Activated CD4-positive, alpha-beta T cell treated with anti-CD3 and anti-CD28 coated beads, Interleukin-2, amount 50 U/mL, for 1 hour (primary cell): ENCODE results near the gene FARS2.
"Not testable (repeated sequence)": the region's sequence is repeated elsewhere in the genome, so short reads cannot be mapped to it uniquely, and the experiment has no call there.

ENCODE experiments used
- DNase-seq: peaks from one replicate; pipeline ENCODE4 v3.0.0-alpha.2; 2020

Gene FARS2

DNA sequence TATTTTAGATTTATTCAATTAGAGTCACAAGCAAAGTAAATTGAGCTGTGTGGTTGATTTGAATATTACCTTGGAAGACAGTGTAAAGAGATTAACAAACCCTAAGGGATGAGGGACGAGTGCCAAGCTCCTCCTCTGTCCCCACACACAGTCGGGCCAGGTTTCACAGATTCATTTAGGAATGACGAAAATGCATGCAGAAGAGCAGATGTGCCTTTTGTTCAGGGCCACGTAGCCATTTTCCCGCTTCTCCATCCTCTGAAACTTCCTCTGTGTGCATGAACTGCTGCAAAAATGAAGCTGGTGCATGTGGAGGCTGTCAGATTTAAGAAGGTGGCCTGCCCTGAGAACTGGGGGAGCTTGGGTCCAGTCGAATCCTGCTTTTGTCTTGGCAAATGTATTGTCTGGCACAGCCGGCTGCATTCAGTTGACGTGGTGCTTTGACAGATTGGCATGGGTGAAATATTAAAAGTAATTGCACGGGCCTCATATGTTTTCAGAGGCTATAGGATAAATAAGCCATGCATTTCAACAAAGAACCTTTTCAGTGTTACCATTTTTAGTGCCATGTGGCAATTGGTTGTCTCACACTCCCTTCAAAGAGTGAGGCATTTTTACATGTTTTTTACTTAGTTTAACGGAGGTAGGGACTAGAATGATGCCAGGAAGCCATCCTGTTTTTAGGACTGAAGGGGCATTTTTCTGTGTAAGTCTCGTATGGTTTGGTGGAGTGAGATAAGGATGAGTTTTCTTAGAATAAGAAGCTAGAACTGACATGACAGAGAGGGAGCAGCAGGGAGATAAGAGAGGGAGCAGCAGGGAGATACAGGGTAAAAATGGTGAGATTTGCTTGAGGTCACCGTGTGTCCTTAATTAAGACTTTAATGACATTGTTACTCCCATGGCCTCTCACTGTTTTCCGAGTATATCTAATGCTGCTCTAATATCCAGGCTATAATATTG, 384.3 kb downstream of the FARS2 start:
- DNase-seq = no peak

DNA sequence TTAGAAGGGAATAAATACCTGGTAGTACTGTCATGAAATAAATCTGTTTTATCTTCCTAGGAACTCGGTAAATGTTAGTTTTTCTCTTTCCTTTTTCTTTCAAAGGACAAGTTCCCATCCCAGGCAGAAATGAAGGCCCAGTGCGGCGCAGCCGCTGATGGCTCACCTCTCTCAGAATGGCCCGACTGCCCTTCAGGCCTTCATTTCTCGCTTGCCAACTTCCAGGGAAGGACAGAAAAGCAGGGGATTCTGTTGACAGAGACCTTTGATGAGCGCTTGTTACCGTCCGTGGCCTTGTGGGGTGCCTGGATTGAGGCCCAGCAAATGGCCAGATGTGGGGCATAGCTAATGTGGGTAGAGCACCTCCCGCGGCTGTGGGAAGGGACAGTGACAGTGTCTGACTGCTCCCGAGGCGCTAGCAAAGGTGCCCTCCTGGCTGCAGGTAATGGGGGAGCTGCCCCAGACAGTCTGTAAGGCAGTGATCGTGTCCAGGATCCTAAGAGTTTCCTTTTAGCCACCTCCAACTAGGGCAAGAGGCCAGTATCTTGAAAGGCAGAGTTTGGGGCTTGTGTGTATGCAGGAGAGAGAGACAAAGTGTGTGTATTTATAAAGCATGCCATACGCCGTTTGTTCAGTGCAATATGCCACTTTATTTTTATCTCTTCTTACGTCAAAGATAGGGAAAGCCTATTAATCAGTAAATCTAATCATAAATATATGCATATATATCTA, 391.3 kb downstream of the FARS2 start:
- no peak for DNase-seq

GRCh38 chr6:5653801-5654200, 392.5 kb downstream of the FARS2 start:
- DNase-seq = no peak

DNA sequence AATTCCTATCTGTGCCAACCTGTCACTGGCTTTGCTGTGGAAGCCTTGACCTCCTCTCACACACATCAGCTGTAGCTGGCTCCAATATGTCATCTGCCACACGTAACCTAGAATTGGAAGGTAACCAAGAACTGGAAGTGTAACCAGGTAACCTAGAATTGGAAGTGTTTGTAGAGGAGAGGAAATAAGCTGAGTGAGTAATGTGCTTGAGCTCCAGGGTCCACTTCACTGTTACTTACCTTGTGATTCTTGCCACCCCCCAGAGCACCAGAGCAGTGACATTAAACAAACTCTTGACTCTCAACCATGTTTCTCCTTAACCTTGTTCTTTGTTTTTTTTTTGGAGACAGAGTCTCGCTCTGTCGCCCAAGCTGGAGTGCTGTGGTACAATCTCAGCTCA, 394.9 kb downstream of the FARS2 start:
- no peak for DNase-seq

DNA sequence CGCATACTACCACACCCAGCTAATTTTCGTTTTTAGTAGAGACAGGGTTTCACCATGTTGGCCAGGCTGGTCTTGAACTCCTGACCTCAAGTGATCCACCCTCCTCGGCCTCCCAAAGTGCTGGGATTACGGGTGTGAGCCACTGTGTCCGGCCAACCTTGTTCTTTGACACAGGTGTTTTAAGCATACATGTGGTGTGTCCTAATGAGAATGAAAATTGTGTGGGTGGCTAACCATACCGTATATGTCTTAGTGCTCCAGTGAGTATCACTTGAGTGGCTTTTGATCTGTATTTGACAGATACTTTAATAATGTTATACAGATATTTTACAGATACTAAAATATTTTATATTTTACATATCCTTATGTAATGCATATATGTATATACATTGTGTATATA, 395.4 kb downstream of the FARS2 start:
- not testable (repeated sequence) for DNase-seq

DNA sequence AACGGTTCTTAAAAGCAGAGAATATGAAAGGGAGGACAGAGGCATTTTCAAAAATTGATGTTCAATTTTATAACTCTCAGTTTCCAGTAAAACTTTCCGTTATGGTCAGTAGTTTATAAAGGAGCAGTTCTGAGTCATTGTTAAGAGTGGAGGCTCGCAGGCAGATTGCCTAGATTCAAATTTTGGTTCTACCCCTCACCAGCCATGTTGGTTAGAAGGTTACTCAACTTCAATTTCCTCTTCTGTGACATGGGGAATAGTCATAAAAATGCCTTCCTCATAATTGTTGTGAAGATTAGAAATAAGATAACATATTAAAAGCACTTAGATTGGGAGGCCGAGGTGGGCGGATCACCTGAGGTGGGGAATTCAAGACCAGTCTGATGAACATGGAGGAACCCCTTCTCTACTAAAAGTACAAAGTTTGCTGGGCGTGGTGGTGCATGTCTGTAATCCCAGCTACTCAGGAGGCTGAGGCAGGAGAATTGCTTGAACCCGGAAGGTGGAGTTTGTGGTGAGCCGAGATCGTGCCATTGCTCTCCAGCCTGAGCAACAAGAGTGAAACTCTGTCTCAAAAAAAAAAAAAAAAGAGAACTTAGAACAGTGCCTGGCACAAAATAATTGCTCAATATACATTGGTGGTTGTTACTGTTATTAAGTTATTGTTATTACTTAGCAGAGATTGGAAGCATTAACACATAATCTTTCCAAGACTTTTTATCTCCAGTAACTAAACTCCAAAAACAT, 396.5 kb downstream of the FARS2 start:
- DNase-seq = no peak

GRCh38 chr6:5659467-5659866, 398.2 kb downstream of the FARS2 start:
- no peak for DNase-seq

DNA sequence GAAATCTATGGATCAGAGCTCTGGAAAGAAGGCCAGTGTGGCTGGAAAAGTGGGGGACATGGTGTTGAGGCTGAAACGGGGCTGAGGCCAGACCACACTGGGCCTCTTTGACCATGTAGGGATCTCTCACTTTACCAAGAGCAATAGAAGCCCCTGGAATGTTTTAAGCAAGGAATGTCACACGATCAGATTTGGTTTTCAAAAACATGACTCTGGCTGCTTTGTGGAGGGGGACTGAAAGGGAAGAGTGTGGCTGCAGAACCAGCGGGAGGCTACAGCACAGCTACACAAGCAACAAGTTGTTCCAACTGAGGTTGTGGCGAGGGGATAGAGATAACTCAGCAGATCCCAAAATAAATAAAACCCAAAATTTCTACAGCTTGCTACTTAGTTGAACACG, 399.5 kb downstream of the FARS2 start:
- no peak for DNase-seq

DNA sequence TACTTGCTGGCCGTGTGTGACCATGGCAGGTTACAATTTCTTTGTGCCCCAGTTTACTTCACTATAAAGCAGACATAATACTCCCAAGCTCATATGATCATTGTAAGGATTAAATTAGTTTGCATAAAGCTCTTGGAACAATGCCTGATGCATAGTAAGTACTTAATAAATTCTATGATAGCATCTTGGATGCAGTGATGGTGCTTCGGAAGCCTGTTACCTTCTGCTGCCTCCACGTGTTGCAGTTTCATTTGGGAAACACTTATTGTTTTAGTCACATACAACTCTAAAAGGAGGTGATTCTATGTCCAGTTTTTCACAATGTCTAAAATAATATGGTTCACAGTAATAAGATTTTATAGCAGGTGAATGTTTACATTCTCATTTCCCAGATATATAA, 401.5 kb downstream of the FARS2 start:
- DNase-seq = no peak

- no peak for DNase-seq
Measured at GRCh38 chr6:5663259-5663658, 401.9 kb downstream of the FARS2 start.

DNA sequence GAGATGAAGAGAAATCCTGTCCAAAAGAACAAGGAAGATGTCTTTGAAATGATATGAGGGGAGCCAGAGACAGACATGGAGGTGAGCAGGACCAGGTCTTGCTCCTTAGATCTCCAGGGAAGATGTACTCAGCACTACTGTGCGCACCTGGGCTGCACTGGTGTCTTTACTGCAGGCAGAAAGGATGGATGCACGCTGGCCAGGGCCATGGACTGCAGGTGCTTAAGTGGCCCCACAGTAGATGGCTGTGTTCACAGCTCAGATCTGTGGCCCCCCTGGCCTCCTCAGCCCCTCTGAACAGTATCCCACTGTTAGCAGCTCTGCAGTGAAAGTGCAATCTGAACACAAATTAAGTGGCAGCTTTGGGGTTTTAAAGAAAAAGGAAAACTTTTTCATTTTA, 402.4 kb downstream of the FARS2 start:
- no peak for DNase-seq

GRCh38 chr6:5664149-5664548, 402.8 kb downstream of the FARS2 start:
- no peak for DNase-seq

GRCh38 chr6:5665173-5665572, 403.9 kb downstream of the FARS2 start:
- peak; percentile 7 for DNase-seq

- no peak for DNase-seq
Measured at GRCh38 chr6:5665667-5666066, 404.4 kb downstream of the FARS2 start.

- no peak for DNase-seq
Measured at GRCh38 chr6:5666695-5667094, 405.4 kb downstream of the FARS2 start.

DNA sequence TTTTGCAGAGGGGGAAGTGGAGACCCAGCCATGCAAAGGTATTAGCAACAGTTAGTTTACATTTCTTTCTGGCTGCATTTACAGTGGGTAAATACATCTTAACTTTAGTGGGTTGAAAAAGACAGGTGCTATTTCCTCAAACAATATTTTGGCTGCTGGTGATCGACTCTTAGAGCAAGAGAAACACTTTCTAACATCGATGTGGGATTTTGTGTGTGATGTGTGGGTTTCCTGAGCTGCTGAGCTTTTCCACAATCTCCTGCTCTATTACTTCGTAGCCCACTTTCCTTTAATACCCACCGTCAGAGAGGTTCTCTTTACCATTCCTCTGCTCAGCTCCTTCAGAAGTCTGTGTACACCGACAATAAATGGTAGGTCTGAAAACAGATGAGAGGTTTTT, 406.4 kb downstream of the FARS2 start:
- no peak for DNase-seq

GRCh38 chr6:5670381-5670780, 409.1 kb downstream of the FARS2 start:
- DNase-seq = no peak

GRCh38 chr6:5670811-5671561, 409.7 kb downstream of the FARS2 start:
- no peak for DNase-seq

DNA sequence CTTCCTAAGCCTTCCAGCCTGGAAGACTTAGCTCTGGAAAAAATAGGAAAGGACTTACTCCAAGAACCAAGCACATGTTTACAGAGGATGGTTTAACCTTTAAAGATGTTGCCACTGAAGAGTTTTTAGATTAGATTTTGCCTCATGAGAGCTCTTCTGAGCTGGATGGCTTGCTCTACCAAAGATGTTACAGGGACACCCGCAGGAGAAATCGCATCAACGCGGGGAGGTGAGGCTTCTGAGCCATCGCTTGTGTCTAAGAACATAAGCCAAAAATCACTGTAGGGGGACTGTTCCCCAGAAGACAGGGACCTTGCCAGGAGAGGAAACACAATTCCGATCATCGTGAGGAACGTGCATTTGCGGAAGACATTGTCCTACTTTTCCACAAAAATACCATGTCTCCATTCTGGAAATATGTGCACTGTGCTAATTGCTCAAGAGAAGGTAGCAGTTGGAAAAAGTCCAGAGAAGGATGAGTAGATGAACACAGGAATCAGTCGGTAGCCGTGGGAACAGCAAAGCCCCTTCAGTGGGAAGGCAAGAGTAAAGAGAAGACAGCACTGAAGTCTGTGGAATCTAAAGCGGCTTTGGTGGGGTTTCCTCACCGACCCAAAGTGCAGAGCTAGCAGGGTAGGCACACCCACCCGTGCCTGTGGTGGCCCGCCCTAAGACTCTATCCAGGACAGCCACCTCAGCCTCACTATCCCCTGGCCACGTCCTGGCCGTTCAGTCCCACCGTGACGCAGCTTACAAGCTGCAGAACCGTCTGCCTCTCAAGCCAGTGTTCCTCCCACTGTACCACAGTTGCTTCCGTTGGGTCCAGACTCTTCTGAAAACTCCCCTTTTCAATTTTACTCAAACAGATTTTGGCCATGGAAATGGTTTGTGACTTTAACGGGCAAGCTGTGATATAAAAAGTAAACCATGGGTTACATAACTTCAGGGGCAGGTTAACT, 410.6 kb downstream of the FARS2 start:
- no peak for DNase-seq

- DNase-seq = no peak
Measured at GRCh38 chr6:5672581-5673011, 411.3 kb downstream of the FARS2 start.

GRCh38 chr6:5673019-5673790, 411.9 kb downstream of the FARS2 start:
- no peak for DNase-seq
